RPMI8226 (cell line): ENCODE results near the gene RPL39L.
"Not testable (repeated sequence)": the region's sequence is repeated elsewhere in the genome, so short reads cannot be mapped to it uniquely, and the experiment has no call there.

Experiments
- DNase-seq: peaks from one replicate; pipeline ENCODE4 v3.0.0-alpha.2; 2015

The RPL39L gene

GRCh38 chr3:187136337-187136736 lies 3.0 kb downstream of the RPL39L start:
- DNase-seq = no peak

- DNase-seq = not testable (repeated sequence)
Measured at GRCh38 chr3:187135172-187135690, 4.1 kb downstream of the RPL39L start.

- not testable (repeated sequence) for DNase-seq
Measured at GRCh38 chr3:187133181-187133580, 6.1 kb downstream of the RPL39L start.

- DNase-seq = no peak
Measured at GRCh38 chr3:187132666-187133065, 6.6 kb downstream of the RPL39L start.

GRCh38 chr3:187131981-187132380 lies 7.3 kb downstream of the RPL39L start:
- DNase-seq = no peak

GRCh38 chr3:187130346-187131066 lies 8.8 kb downstream of the RPL39L start:
- no peak for DNase-seq

- no peak for DNase-seq
Measured at GRCh38 chr3:187125319-187126031, 13.8 kb downstream of the RPL39L start.

- DNase-seq = no peak
Measured at GRCh38 chr3:187122261-187122660, 17.0 kb downstream of the RPL39L start.

GRCh38 chr3:187120326-187120725 lies 19.0 kb downstream of the RPL39L start:
- no peak for DNase-seq

- no peak for DNase-seq
Measured at GRCh38 chr3:187114511-187114910, 24.8 kb downstream of the RPL39L start.

- DNase-seq = peak; percentile 23
Measured at GRCh38 chr3:187112934-187113793, 26.1 kb downstream of the RPL39L start.

GRCh38 chr3:187110156-187110555 lies 29.1 kb downstream of the RPL39L start:
- DNase-seq = no peak

- no peak for DNase-seq
Measured at GRCh38 chr3:187107989-187108388, 31.3 kb downstream of the RPL39L start.

- DNase-seq = no peak
Measured at GRCh38 chr3:187105700-187106099, 33.6 kb downstream of the RPL39L start.

GRCh38 chr3:187104933-187105332 lies 34.4 kb downstream of the RPL39L start:
- no peak for DNase-seq

GRCh38 chr3:187104342-187104741 lies 35.0 kb downstream of the RPL39L start:
- no peak for DNase-seq

- no peak for DNase-seq
Measured at GRCh38 chr3:187103251-187103650, 36.0 kb downstream of the RPL39L start.

GRCh38 chr3:187102073-187102634 lies 37.1 kb downstream of the RPL39L start:
- no peak for DNase-seq

- peak; percentile 92 for DNase-seq
Measured at GRCh38 chr3:187101184-187102072, 37.9 kb downstream of the RPL39L start.

- DNase-seq = no peak
Measured at GRCh38 chr3:187098923-187099512, 40.3 kb downstream of the RPL39L start.

- DNase-seq = no peak
Measured at GRCh38 chr3:187093320-187093719, 46.0 kb downstream of the RPL39L start.
